ENCODE data around the gene ISOC1. TPM values are rescaled to one million over a fixed set of nuclear protein-coding genes. Genes with fewer than 3 reads are reported as not detected.

ISOC1 gene
- total RNA-seq, 2 donors from 2014 or later = 48.5 to 56.7 TPM

GRCh38 chr5:129161830-129162229, 67.3 kb downstream of the ISOC1 start:
- Mint-ChIP-seq H3K27me3 (ENCODE audit: insufficient read depth) (no peaks in the 10 kb centered on the region), H3K27ac (no peak overlapping the region), H3K4me1 (peaks cover 5% of the 10 kb centered on the region), H3K4me3 (no peak overlapping the region), H3K9me3 (peaks cover 10% of the 10 kb centered on the region), H3K36me3 (ENCODE audit: low read depth) (no peaks in the 10 kb centered on the region)
- no peak for DNase-seq
- Histone ChIP-seq H3K27ac (ENCODE audit: low read depth, low read length) (no peak overlapping the region), H3K9ac (ENCODE audit: extremely low read depth, low read length, poor library complexity, severe bottlenecking) (no peak overlapping the region), H3K9me3 (ENCODE audit: control insufficient read depth, low read length) (peaks cover 7% of the 10 kb centered on the region), H3K27me3 (ENCODE audit: control insufficient read depth, insufficient read depth, low read length, poor library complexity, severe bottlenecking) (no peaks in the 10 kb centered on the region), H3K4me1 (ENCODE audit: control insufficient read depth, insufficient read depth, low read length) (no peaks in the 10 kb centered on the region), H3K36me3 (ENCODE audit: control insufficient read depth, insufficient read depth, low read length) (no peaks in the 10 kb centered on the region), H3K4me3 (ENCODE audit: low read length) (no peak overlapping the region)
- no peak for TF ChIP-seq CTCF (conservative IDR thresholded peaks at IDR 0.05)

Small RNAs within 50 kb of the gene (microRNA-seq; reads per million reads assigned to microRNA genes)
- not detected for gene MIR4633 (ENCODE audit: borderline microRNAs expressed)

Other genes with a start within 250 kb of the ISOC1 start
- gene SLC27A6, start 129.3 kb upstream of the ISOC1 start, total RNA-seq = 1 to 10 TPM; 3.3 to 7.2 TPM